PC-9 (cell line): ENCODE results near the gene ADAMTSL1. TPM values are rescaled to one million over a fixed set of nuclear protein-coding genes. Genes with fewer than 3 reads are reported as not detected.

Experiments
- BruUV-seq: library from RNA; stranded (reverse); fragments of 400-500 nt; replicated peaks from 2 replicates; lab custom pipeline; 2021; lab: Mats Ljungman, UMichigan
- CTCF ChIA-PET: fragments of 300-600 bp; sonication (Branson Sonifier 250); formaldehyde crosslinking; loops from one replicate; lab custom pipeline; 2022; ENCODE audit warnings: antibody characterized with exemption; lab: Charles Lee
- POLR2A ChIA-PET: fragments of 300-600 bp; sonication (Branson Sonifier 250); formaldehyde crosslinking; loops from one replicate; lab custom pipeline; 2022; ENCODE audit warnings: antibody characterized with exemption; ENCODE audit not compliant: unreplicated experiment; lab: Charles Lee
- DNase-seq, 2 experiments: peaks; one replicate each; pipeline versions ENCODE4 v3.0.0 to v3.0.0-alpha.2; 2015 to 2022; ENCODE audit warnings: mixed read lengths in 1 of 2
- H2AFZ ChIP-seq: fragments of 200-600 bp; sonication (generic); 2 replicates; pipeline ENCODE4 v1.8.1; 2017; ENCODE audit warnings: antibody characterized with exemption
- H3F3A ChIP-seq: fragments of 200-600 bp; sonication (generic); 2 replicates; pipeline ENCODE4 v1.8.1; 2017; ENCODE audit warnings: antibody characterized with exemption, mild to moderate bottlenecking, low read depth; ENCODE audit not compliant: insufficient read depth
- H3K27ac ChIP-seq: fragments of 200-600 bp; sonication (generic); 2 replicates; pipeline ENCODE4 v1.6.1; 2016; ENCODE audit warnings: mixed run types
- H3K27me3 ChIP-seq: fragments of 200-600 bp; sonication (generic); 2 replicates; pipeline ENCODE4 v1.6.1; 2016; ENCODE audit warnings: low read depth, mixed run types; ENCODE audit not compliant: insufficient read depth
- H3K36me3 ChIP-seq: fragments of 200-600 bp; sonication (generic); 2 replicates; pipeline ENCODE4 v1.6.1; 2016; ENCODE audit warnings: low read depth, mixed run types
- H3K4me1 ChIP-seq: fragments of 200-600 bp; sonication (generic); replicated peaks from 2 replicates; pipeline ENCODE4 v1.6.1; 2016; ENCODE audit warnings: mixed run types; ENCODE audit not compliant: insufficient read depth
- H3K4me2 ChIP-seq: fragments of 200-600 bp; sonication (generic); 2 replicates; pipeline ENCODE4 v1.6.1; 2017; ENCODE audit warnings: mixed run types
- H3K4me3 ChIP-seq: fragments of 200-600 bp; sonication (generic); 2 replicates; pipeline ENCODE4 v1.6.1; 2016; ENCODE audit warnings: mixed run types
- H3K79me2 ChIP-seq: fragments of 200-600 bp; sonication (generic); 2 replicates; pipeline ENCODE4 v1.6.1; 2017; ENCODE audit warnings: low read depth, mixed run types
- H3K9me2 ChIP-seq: fragments of 200-600 bp; sonication (generic); 2 replicates; pipeline ENCODE4 v1.8.1; 2017; ENCODE audit warnings: mild to moderate bottlenecking; ENCODE audit not compliant: insufficient read depth
- H3K9me3 ChIP-seq: fragments of 200-600 bp; sonication (generic); 2 replicates; pipeline ENCODE4 v1.8.1; 2016; ENCODE audit warnings: low read depth; ENCODE audit not compliant: insufficient read depth
- H4K20me1 ChIP-seq: fragments of 200-600 bp; sonication (generic); 2 replicates; pipeline ENCODE4 v1.8.1; 2017; ENCODE audit not compliant: insufficient read depth
- EZH2 ChIP-seq: fragments of 200-600 bp; sonication (generic); IDR thresholded peaks from 2 replicates; pipeline ENCODE4 v1.8.0; 2017; ENCODE audit warnings: antibody characterized with exemption, low read depth
- intact Hi-C: fragments of 100-400 bp; cut with micrococcal nuclease; formaldehyde crosslinking; loops from one replicate; pipeline ENCODE4 v1.10.0; 2022; ENCODE audit not compliant: unreplicated experiment
- total RNA-seq: library from RNA; stranded (reverse); gene quantifications from 2 replicates; pipeline ENCODE4 v1.2.3, GENCODE V29; 2021
- TF ChIP-seq, protein P1 (sequence below): fragments of 200-600 bp; sonication (generic); conservative IDR thresholded peaks from 2 replicates; pipeline ENCODE4 v1.6.1; 2017; ENCODE audit warnings: mixed run types, antibody characterized with exemption, mild to moderate bottlenecking, moderate library complexity

Gene ADAMTSL1
- total RNA-seq, 1 experiment from 2014 or later, result not detected

DNA sequence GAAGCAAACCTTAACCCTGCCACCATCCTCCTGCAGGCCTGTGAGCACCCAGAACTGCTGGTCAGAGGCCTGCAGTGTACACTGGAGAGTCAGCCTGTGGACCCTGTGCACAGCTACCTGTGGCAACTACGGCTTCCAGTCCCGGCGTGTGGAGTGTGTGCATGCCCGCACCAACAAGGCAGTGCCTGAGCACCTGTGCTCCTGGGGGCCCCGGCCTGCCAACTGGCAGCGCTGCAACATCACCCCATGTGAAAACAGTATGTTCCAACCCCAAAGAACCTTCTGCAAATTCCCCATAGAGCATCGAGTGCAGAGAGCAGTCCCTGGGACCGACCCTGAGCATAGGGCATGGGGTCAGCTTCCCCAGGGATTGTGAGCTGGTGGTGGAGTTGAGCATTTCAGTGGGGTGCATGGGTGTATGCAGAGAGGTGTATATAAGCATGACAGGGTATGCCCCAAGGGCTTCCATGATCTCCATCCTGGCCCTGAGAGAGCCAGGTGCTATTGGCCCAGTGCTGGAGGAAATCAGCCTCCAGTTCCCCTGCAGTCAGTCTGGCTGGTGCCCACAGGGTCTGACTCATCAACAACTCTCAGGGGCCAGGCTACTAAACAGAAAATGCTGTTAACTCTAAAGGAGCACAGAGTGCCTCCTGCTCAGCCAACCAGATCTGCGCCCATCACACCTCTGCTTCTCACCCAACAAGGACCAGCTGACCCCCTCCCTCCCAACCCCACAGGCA lies 432.9 kb downstream of the ADAMTSL1 start:
- POLR2A ChIA-PET, result no interaction called here

DNA sequence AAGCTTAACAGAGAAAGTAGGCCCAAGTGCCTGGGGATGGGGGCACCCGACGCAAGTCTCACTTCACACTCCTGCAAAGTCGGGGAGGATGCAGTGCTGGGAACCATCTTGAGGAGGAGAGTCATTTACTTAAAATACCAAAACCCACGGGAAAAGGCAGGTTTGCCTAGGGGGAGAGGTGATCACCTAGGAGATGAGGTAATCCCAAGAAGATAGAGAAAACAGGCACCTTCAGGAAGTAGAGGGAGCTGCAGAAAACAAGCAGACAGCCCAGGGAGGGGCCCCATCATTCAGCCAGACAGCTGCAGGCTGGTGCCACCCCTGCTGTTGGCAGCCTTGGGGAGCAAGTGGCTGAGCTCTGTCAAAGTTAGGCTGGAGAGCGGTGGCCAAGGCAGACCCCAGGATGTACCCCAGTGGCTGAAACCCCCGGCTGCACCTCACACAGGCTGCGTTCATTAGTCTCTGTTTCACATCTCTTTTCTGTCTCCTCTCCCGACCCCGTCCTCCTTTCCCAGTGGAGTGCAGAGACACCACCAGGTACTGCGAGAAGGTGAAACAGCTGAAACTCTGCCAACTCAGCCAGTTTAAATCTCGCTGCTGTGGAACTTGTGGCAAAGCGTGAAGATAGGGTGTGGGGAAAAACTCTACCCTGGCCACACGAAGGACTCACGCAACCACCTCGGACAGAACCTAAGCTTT lies 434.1 kb downstream of the ADAMTSL1 start:
- ChIA-PET CTCF (no interaction called here), POLR2A (interaction anchor here (0.9 kb wide), 1 partner anchor 1961 kb away, joined by 5 read pairs; no protein-coding TSS in a partner anchor)
- BruUV-seq, result no TSS peak
- no peaks in the 10 kb centered on the region for H3K9me3 ChIP-seq
- H3K27ac ChIP-seq, result no peak overlapping the region
- H3K4me1 ChIP-seq, result no peaks in the 10 kb centered on the region
- H3K4me2 ChIP-seq, result no peak overlapping the region
- DNase-seq, result no peak
- H4K20me1 ChIP-seq, result no peaks in the 10 kb centered on the region
- H3K27me3 ChIP-seq, result peaks cover 40% of the 10 kb centered on the region
- H3K9me2 ChIP-seq, result no peaks in the 10 kb centered on the region
- no peak overlapping the region for H3K4me3 ChIP-seq
- TF ChIP-seq, protein P1, sequence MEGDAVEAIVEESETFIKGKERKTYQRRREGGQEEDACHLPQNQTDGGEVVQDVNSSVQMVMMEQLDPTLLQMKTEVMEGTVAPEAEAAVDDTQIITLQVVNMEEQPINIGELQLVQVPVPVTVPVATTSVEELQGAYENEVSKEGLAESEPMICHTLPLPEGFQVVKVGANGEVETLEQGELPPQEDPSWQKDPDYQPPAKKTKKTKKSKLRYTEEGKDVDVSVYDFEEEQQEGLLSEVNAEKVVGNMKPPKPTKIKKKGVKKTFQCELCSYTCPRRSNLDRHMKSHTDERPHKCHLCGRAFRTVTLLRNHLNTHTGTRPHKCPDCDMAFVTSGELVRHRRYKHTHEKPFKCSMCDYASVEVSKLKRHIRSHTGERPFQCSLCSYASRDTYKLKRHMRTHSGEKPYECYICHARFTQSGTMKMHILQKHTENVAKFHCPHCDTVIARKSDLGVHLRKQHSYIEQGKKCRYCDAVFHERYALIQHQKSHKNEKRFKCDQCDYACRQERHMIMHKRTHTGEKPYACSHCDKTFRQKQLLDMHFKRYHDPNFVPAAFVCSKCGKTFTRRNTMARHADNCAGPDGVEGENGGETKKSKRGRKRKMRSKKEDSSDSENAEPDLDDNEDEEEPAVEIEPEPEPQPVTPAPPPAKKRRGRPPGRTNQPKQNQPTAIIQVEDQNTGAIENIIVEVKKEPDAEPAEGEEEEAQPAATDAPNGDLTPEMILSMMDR, result no peak
- no peak for TF ChIP-seq EZH2
- H3K79me2 ChIP-seq, result no peaks in the 10 kb centered on the region
- intact Hi-C loops, result no loop called here
- no peak overlapping the region for H2AFZ ChIP-seq
- H3K36me3 ChIP-seq, result no peaks in the 10 kb centered on the region
- H3F3A ChIP-seq, result no peaks in the 10 kb centered on the region

More for the DNA sequence above, 432.9 kb downstream of the ADAMTSL1 start:
- no peak for TF ChIP-seq EZH2
- TF ChIP-seq, protein P1, result no peak
- H2AFZ ChIP-seq, result no peak overlapping the region
- intact Hi-C loops, result no loop called here
- H3K27me3 ChIP-seq, result peaks cover 36% of the 10 kb centered on the region
- CTCF ChIA-PET, result no interaction called here
- H3K4me2 ChIP-seq, result no peak overlapping the region
- H4K20me1 ChIP-seq, result no peaks in the 10 kb centered on the region
- DNase-seq, result no peak
- no peaks in the 10 kb centered on the region for H3K79me2 ChIP-seq
- no peak overlapping the region for H3K27ac ChIP-seq
- no peaks in the 10 kb centered on the region for H3K4me1 ChIP-seq
- H3F3A ChIP-seq, result no peaks in the 10 kb centered on the region
- no TSS peak for BruUV-seq
- no peak overlapping the region for H3K4me3 ChIP-seq
- no peaks in the 10 kb centered on the region for H3K9me2 ChIP-seq
- no peaks in the 10 kb centered on the region for H3K9me3 ChIP-seq
- H3K36me3 ChIP-seq, result no peaks in the 10 kb centered on the region

DNA sequence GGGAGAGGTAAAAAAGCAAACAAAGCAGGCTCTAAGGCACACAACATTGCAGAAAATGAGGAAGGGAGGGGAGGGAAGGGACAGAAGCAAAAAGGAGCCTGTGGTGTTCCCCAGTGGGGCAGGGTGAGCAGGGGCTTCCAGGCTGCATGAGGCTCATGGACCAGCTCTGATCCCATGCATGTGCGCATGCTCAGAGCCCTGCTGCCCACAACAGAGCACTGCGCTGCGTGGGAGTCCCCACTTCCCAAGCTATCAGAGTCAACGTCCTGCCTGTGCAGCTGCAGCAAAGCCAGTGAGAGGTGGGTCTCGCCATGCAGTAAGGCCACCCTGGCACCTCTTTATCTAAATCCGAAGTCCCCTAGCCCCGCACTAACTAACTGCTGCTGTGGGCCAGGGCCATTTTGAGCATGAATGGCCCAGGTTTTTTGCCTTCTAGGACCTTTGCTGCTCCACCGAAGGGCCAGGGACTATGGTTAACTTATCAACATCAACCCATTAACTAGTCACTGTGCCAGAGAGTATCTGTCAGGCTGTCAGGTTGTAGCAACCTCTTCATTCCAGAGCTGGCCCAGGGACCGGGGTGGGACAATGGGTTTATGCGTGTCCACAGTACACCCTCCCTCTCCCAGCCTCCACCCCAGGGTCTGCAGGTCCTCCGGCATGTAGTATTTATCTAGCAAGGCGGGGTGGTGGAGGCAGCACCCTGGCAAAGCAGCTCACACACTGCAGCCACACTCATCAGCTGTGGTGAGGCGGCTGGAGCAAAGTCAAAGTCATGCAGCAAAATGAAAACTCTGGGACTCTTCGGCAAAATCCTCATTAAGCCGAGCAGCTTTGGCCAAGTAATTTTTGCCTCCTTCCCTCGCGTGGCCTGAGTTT lies 435.4 kb downstream of the ADAMTSL1 start:
- no peak overlapping the region for H3K4me3 ChIP-seq

More for the DNA sequence above, 435.4 kb downstream of the ADAMTSL1 start:
- Histone ChIP-seq H3K9me3 (no peaks in the 10 kb centered on the region), H3K4me1 (no peaks in the 10 kb centered on the region), H2AFZ (no peak overlapping the region), H3K36me3 (no peaks in the 10 kb centered on the region), H3K79me2 (no peaks in the 10 kb centered on the region), H3F3A (no peaks in the 10 kb centered on the region), H4K20me1 (no peaks in the 10 kb centered on the region), H3K9me2 (no peaks in the 10 kb centered on the region), H3K4me2 (no peak overlapping the region), H3K27me3 (peaks cover 40% of the 10 kb centered on the region), H3K27ac (no peak overlapping the region)
- TF ChIP-seq EZH2, result no peak
- TF ChIP-seq, protein P1, result no peak
- no peak for DNase-seq
- ChIA-PET CTCF (no interaction called here), POLR2A (interaction anchor here (0.9 kb wide), 1 partner anchor 1960 kb away, joined by 5 read pairs; no protein-coding TSS in a partner anchor)
- intact Hi-C loops, result no loop called here
- BruUV-seq, result no TSS peak
